GM18498 (cell line): Measurements from ENCODE around the gene NRN1L.
A peak's percentile ranks its signal among the peaks of the same experiment; 100 is the strongest.
"Not testable (repeated sequence)": the region's sequence is repeated elsewhere in the genome, so short reads cannot be mapped to it uniquely, and the experiment has no call there.

ENCODE experiments used
- ATAC-seq: cut with Tn5 transposase; IDR thresholded peaks from one replicate; pipeline ENCODE4 v1.9.1; 2021; ENCODE audit warnings: mild to moderate bottlenecking, moderate library complexity; ENCODE audit not compliant: unreplicated experiment

NRN1L gene

DNA sequence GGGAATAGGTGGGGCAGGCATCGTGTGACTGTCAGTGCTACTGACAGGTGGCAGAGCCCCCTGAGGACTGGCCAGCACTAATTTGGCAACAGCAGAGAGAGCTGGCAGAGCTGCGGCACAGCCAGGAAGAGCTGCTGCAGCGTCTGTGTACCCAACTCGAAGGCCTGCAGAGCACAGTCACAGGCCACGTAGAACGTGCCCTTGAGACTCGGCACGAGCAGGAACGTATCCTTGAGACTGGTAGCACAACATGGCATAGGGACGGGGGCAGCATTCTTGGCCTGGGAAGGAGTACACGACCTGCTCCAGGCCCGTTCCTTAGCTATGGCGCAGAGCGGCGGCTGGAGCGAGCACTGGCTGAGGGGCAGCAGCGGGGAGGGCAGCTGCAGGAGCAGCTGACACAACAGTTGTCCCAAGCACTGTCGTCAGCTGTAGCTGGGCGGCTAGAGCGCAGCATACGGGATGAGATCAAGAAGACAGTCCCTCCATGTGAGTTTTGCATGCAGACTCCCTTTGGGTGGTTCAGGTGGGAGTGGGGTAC is 3.0 kb upstream of the NRN1L start:
- ATAC-seq, result no peak

GRCh38 chr16:67882374-67883145 is 2.1 kb upstream of the NRN1L start:
- no peak for ATAC-seq

GRCh38 chr16:67883146-67883871 is 1.4 kb upstream of the NRN1L start:
- ATAC-seq, result no peak

- no peak for ATAC-seq
Measured at GRCh38 chr16:67883872-67884261, 818 bp upstream of the NRN1L start.

DNA sequence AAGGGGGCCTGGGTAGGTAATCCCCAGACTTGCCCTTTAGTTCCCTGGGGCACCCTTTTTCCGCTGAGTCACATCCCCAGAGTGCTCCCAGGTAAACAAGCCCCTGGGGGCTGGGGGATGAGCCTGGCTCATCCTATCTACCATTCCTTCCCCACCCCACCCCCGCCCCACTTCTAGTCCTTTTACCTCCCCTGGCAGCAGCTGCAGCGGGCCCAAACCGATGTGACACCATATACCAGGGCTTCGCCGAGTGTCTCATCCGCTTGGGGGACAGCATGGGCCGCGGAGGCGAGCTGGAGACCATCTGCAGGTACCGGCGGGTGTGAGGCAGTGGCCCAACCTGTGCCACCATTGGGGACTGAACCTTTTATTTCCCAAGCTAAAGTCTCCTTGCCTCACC is 860 bp downstream of the NRN1L start:
- ATAC-seq, result no peak

- no peak for ATAC-seq
Measured at GRCh38 chr16:67885976-67886375, 1.3 kb downstream of the NRN1L start.

DNA sequence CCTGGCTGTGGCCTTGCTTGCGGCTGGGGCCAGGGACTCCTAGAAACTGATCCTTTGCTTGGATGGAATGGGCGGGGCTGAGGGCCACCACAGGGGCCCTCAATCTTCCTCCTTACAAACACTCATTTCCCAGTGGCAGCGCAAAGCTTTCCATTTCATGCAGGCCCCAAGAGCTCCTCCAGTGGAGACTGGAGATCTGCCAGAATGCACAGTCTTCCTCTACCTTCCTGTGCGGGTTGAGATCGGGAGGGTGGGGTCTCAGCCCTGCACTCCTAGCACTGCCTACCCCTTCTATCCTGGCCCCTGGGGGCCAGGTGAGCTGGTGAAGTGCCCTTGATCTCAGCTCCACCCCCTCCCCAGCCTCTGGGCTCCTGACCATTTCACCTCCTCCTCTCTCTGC is 1.7 kb downstream of the NRN1L start:
- no peak for ATAC-seq

- no peak for ATAC-seq
Measured at GRCh38 chr16:67888331-67888730, 3.6 kb downstream of the NRN1L start.

DNA sequence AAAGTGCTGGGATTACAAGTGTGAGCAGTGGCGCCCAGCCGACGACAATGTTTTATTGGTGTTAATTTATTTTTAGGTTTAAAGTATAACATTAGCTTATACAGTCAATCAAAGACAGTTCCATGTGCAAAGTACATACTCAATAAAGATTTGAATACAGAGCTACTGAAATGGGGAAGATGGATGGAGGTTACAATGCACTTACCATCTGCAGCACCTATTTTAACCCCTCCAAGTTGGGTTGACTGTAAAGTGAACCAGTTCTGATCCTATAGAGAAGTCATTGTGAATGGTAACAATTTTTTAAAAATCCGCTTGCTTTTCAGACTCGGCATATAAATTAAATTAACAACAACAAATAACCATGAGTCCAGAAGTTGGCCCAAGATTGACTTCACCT is 7.7 kb downstream of the NRN1L start:
- no peak for ATAC-seq

DNA sequence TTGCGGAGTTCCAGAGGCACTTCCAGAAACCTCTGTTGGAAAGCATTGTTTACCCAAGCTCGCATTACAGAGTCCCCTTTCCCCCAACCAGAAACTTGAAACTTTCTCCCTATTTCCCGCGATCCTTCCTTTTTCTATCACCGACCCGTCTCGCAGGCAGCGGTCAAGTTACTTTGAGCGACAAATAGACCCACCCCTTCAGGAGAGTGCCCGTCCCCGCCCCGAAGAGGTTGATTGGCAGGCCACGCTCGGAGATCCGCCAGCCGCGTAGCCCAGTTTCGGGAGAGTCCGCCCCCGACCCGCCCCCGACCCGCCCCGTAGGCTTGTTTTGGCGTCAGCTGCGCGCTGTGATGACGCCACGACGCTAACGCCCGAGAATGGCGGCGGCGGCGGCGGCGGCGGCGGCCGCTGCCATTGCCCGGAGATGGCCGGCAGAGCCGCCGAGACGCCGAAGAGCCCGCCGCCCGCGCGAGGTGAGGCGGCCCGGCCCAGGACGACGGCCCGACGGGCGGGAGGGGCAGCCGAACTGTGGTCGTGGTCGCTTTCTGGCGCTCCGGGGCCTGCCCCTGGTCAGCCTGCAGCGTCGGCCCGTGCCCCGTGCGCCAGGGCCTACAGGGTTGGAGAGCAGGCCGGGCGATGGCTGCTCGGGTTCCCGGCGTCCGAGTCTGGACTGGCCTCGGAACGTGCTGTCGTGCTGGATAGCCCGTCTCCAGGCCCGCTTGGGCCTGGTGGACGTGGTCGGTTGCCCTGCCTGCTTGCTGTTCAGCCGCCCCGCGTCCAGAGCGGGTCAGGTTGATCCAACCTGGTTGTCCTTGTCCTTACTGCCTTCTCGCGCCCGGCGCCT is 8.4 kb downstream of the NRN1L start, which contains the start of gene PSKH1:
Gene PSKH1 (plus strand): TSS at position 356 of the 844 bp plus-strand sequence. CDS start 15,496 bp downstream, outside the sequence.
- peak; percentile 92 for ATAC-seq

GRCh38 chr16:67893743-67894399 is 9.2 kb downstream of the NRN1L start:
- no peak for ATAC-seq

DNA sequence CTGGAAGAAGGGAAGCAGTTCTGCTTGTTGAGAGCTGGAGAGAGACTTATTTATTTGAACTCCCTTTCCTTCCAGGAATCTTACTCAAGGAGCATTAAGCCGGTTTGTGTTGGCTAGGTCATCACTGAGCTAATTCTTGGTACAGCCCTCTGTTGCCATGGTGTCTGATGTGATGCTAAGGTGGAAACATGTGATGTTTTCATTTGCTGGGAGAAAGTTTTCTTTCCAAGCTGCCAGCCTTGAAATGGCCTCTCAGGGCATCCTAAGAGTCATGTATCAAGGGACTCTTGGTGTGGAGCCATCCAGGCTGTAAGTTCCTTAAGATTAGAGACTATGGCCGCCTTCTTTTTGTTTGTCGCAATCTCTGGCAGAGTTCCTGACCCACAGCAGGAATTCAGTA is 12.5 kb downstream of the NRN1L start:
- no peak for ATAC-seq

- ATAC-seq, result no peak
Measured at GRCh38 chr16:67901734-67902133, 17.0 kb downstream of the NRN1L start.

- no peak for ATAC-seq
Measured at GRCh38 chr16:67902831-67903230, 18.1 kb downstream of the NRN1L start.

GRCh38 chr16:67907397-67908180 is 22.9 kb downstream of the NRN1L start:
- ATAC-seq, result no peak

GRCh38 chr16:67909056-67909742 is 24.5 kb downstream of the NRN1L start:
- no peak for ATAC-seq

DNA sequence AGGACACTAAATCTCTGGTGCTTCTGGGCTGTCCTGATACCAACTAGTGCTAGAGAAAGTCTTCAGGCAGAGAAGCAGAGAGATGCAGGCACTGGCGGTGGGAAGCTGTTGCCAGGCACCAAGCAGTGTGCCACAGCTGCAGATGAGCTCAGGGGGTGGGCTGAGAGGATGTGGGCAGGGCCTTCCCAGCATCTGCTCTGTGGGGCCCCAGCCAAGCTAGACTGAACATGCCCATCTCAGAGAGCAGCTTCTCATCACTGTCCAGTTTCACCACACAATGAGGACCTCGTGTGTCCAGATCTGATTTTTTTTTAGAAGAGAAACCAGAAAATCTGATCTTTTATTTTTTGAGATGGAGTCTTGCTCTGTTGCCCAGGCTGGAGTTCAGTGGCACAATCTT is 25.5 kb downstream of the NRN1L start:
- ATAC-seq, result no peak

DNA sequence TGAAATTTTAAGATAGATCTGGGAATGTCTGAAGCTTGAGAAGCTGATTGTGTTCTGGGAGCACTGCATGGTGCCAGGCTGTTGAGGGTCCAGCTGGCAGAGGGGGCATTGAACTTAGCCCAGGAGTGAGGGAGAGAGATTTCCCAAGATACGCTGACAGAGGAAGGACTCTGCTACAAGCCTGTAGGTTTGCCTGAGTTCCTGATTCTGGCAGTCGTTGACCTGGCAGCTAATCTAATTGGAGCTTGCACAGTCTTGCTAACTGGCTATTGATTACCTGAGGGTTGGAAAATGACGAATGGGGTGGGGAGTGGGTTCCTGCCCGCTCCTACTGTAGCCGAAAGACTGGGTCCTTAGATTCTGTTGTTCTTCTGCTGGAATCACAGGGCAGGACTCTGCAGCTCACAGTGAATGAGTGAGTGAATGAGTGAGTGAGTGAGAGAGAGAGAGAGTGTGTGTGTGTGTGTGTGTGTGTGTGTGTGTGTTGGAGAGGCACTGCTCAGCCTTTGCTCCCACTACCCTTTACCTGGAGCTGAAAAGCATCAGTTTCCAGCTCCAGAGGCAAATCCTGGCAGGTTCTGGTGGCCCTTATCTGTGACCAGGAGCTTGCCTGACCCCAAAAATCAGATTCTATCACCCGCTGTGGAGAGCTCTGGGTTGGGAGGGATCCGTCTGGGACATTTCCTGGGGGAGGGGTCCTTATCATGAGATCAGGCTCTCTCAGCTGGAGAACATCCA is 30.2 kb downstream of the NRN1L start:
- ATAC-seq, result no peak

DNA sequence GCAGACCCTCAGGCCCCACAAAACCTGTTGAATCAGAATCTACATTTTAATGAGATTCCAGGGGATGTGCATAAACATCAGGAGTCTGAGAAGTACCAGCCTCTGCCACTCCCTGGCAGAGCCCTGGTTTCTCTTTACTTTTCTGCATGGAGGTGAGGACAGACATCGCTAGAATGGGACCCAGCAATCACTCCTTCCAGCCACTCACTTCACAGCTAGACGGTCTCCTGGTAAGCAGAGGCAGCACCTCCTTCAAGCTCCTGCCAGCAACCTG is 30.7 kb downstream of the NRN1L start:
- not testable (repeated sequence) for ATAC-seq
